ENCODE measurements around the gene GTF2IRD2. TPM values are rescaled to one million over a fixed set of nuclear protein-coding genes. Genes with fewer than 3 reads are reported as not detected.
"Not testable (repeated sequence)": the region's sequence is repeated elsewhere in the genome, so short reads cannot be mapped to it uniquely, and the experiment has no call there.

GTF2IRD2 gene
- total RNA-seq, 1 donor from 2014 or later, result 2.8 TPM

- H3K4me3 ChIP-seq (ENCODE audit: low read depth, low read length); DNase-seq (ENCODE audit: low read depth): not testable (repeated sequence)
Observed at GRCh38 chr7:74797848-74798622, 53.4 kb downstream of the GTF2IRD2 start.

GRCh38 chr7:74789200-74789736 is 62.1 kb downstream of the GTF2IRD2 start:
- DNase-seq (ENCODE audit: low read depth); H3K4me3 ChIP-seq (ENCODE audit: low read depth, low read length): not testable (repeated sequence)

- peak overlapping the region; percentile 22 for H3K4me3 ChIP-seq (ENCODE audit: low read depth, low read length)
- peak; percentile 22 for DNase-seq (ENCODE audit: low read depth)
Observed at GRCh38 chr7:74788369-74789150, 62.8 kb downstream of the GTF2IRD2 start.

GRCh38 chr7:74783595-74783994 is 67.8 kb downstream of the GTF2IRD2 start:
- DNase-seq (ENCODE audit: low read depth); H3K4me3 ChIP-seq (ENCODE audit: low read depth, low read length): not testable (repeated sequence)

GRCh38 chr7:74781746-74782145 is 69.7 kb downstream of the GTF2IRD2 start:
- not testable (repeated sequence) for H3K4me3 ChIP-seq (ENCODE audit: low read depth, low read length)

GRCh38 chr7:74779053-74779452 is 72.4 kb downstream of the GTF2IRD2 start:
- not testable (repeated sequence) for DNase-seq (ENCODE audit: low read depth); H3K4me3 ChIP-seq (ENCODE audit: low read depth, low read length)

More at GRCh38 chr7:74781746-74782145, 69.7 kb downstream of the GTF2IRD2 start:
- DNase-seq (ENCODE audit: low read depth), result not testable (repeated sequence)

GRCh38 chr7:74775111-74775510 is 76.3 kb downstream of the GTF2IRD2 start:
- DNase-seq (ENCODE audit: low read depth); H3K4me3 ChIP-seq (ENCODE audit: low read depth, low read length): not testable (repeated sequence)

GRCh38 chr7:74773760-74774750 is 77.3 kb downstream of the GTF2IRD2 start, which contains the start of gene NCF1:
Gene NCF1, plus strand, starts transcription at chr7:74774011. Its CDS starts 21 bp downstream, at chr7:74774032.
- not testable (repeated sequence) for H3K4me3 ChIP-seq (ENCODE audit: low read depth, low read length); DNase-seq (ENCODE audit: low read depth)

GRCh38 chr7:74772093-74772492 is 79.3 kb downstream of the GTF2IRD2 start:
- not testable (repeated sequence) for DNase-seq (ENCODE audit: low read depth); H3K4me3 ChIP-seq (ENCODE audit: low read depth, low read length)

GRCh38 chr7:74770062-74770461 is 81.3 kb downstream of the GTF2IRD2 start:
- DNase-seq (ENCODE audit: low read depth); H3K4me3 ChIP-seq (ENCODE audit: low read depth, low read length): not testable (repeated sequence)

GRCh38 chr7:74766991-74767390 is 84.4 kb downstream of the GTF2IRD2 start:
- H3K4me3 ChIP-seq (ENCODE audit: low read depth, low read length); DNase-seq (ENCODE audit: low read depth): not testable (repeated sequence)

- not testable (repeated sequence) for DNase-seq (ENCODE audit: low read depth); H3K4me3 ChIP-seq (ENCODE audit: low read depth, low read length)
Observed at GRCh38 chr7:74766509-74766908, 84.9 kb downstream of the GTF2IRD2 start.

GRCh38 chr7:74765205-74765918 is 86.0 kb downstream of the GTF2IRD2 start:
- not testable (repeated sequence) for H3K4me3 ChIP-seq (ENCODE audit: low read depth, low read length); DNase-seq (ENCODE audit: low read depth)

- not testable (repeated sequence) for DNase-seq (ENCODE audit: low read depth); H3K4me3 ChIP-seq (ENCODE audit: low read depth, low read length)
Observed at GRCh38 chr7:74758982-74759381, 92.4 kb downstream of the GTF2IRD2 start.

GRCh38 chr7:74758268-74758667 is 93.1 kb downstream of the GTF2IRD2 start:
- DNase-seq (ENCODE audit: low read depth); H3K4me3 ChIP-seq (ENCODE audit: low read depth, low read length): not testable (repeated sequence)

GRCh38 chr7:74756673-74757072 is 94.7 kb downstream of the GTF2IRD2 start:
- H3K4me3 ChIP-seq (ENCODE audit: low read depth, low read length); DNase-seq (ENCODE audit: low read depth): not testable (repeated sequence)

GRCh38 chr7:74753921-74754482 is 97.4 kb downstream of the GTF2IRD2 start:
- not testable (repeated sequence) for H3K4me3 ChIP-seq (ENCODE audit: low read depth, low read length); DNase-seq (ENCODE audit: low read depth)

All from epithelial cell of proximal tubule (primary cell).